OCI-LY1 (cell line): Measurements from ENCODE around the gene SLC4A1.
"Not testable (repeated sequence)": the region's sequence is repeated elsewhere in the genome, so short reads cannot be mapped to it uniquely, and the experiment has no call there.

Experiments used
- H2AFZ ChIP-seq: fragments of 200-600 bp; sonication (generic), shearing (Covaris generic); 2 replicates; pipeline ENCODE4 v1.6.0; 2014; ENCODE audit warnings: antibody characterized with exemption, mild to moderate bottlenecking, low read length
- H3F3A ChIP-seq: fragments of 200-600 bp; sonication (generic), shearing (Covaris generic); 2 replicates; pipeline ENCODE4 v1.6.0; 2014; ENCODE audit warnings: mild to moderate bottlenecking, antibody characterized with exemption, low read length, moderate library complexity; ENCODE audit not compliant: insufficient read depth
- H3K27ac ChIP-seq: fragments of 200-600 bp; sonication (generic); 2 replicates; pipeline ENCODE4 v1.5.1; 2014; ENCODE audit warnings: low read length, mixed run types, mild to moderate bottlenecking, low read depth; ENCODE audit not compliant: poor library complexity, severe bottlenecking
- H3K27me3 ChIP-seq: fragments of 200-600 bp; sonication (generic); 2 replicates; pipeline ENCODE4 v1.6.0; 2014; ENCODE audit warnings: antibody characterized with exemption, mild to moderate bottlenecking, low read length, moderate library complexity; ENCODE audit not compliant: insufficient read depth
- H3K36me3 ChIP-seq: fragments of 200-600 bp; sonication (generic); 2 replicates; pipeline ENCODE4 v1.6.1; 2014; ENCODE audit warnings: mild to moderate bottlenecking, antibody characterized with exemption, low read length, moderate library complexity, mixed read lengths; ENCODE audit not compliant: insufficient read depth
- H3K4me1 ChIP-seq: fragments of 200-600 bp; sonication (generic); 2 replicates; pipeline ENCODE4 v1.5.1; 2014; ENCODE audit warnings: mild to moderate bottlenecking, low read length, moderate library complexity; ENCODE audit not compliant: insufficient read depth, severe bottlenecking
- H3K4me2 ChIP-seq: fragments of 200-600 bp; sonication (generic), shearing (Covaris generic); 2 replicates; pipeline ENCODE4 v1.6.1; 2014; ENCODE audit warnings: low read length
- H3K4me3 ChIP-seq: fragments of 200-600 bp; sonication (generic); 2 replicates; pipeline ENCODE4 v1.5.1; 2014; ENCODE audit warnings: low read length, low read depth, mild to moderate bottlenecking, mixed read lengths; ENCODE audit not compliant: poor library complexity, severe bottlenecking
- H3K79me2 ChIP-seq: fragments of 200-600 bp; shearing (Covaris generic); 2 replicates; pipeline ENCODE4 v1.6.1; 2016; ENCODE audit warnings: mixed run types, low read length, mixed read lengths; ENCODE audit not compliant: insufficient read depth
- H3K9ac ChIP-seq: fragments of 200-600 bp; sonication (generic), shearing (Covaris generic); 2 replicates; pipeline ENCODE4 v1.6.1; 2014; ENCODE audit warnings: mild to moderate bottlenecking, low read length, mixed read lengths
- H3K9me2 ChIP-seq: fragments of 200-600 bp; sonication (generic), shearing (Covaris generic); 2 replicates; pipeline ENCODE4 v1.6.1; 2014; ENCODE audit warnings: low read depth, mild to moderate bottlenecking, low read length, mixed read lengths
- H3K9me3 ChIP-seq: fragments of 200-600 bp; shearing (Covaris generic); 2 replicates; pipeline ENCODE4 v1.6.1; 2014; ENCODE audit warnings: low read length, mixed read lengths
- H4K20me1 ChIP-seq: fragments of 200-600 bp; sonication (generic), shearing (Covaris generic); 2 replicates; pipeline ENCODE4 v1.6.0; 2016; ENCODE audit warnings: mild to moderate bottlenecking, low read length; ENCODE audit not compliant: insufficient read depth
- EZH2 ChIP-seq: fragments of 200-600 bp; sonication (generic), shearing (Covaris generic); IDR thresholded peaks from 2 replicates; pipeline ENCODE4 v1.8.0; 2017; ENCODE audit warnings: borderline replicate concordance, mixed run types, mild to moderate bottlenecking, antibody characterized with exemption, low read length, moderate library complexity, mixed read lengths
- TF ChIP-seq, protein P1 (sequence below): fragments of 200-600 bp; sonication (generic), shearing (Covaris generic); IDR thresholded peaks from 2 replicates; pipeline ENCODE4 v1.5.1; 2017; ENCODE audit warnings: mild to moderate bottlenecking, antibody characterized with exemption, low read length, moderate library complexity, mixed read lengths

Gene SLC4A1

DNA sequence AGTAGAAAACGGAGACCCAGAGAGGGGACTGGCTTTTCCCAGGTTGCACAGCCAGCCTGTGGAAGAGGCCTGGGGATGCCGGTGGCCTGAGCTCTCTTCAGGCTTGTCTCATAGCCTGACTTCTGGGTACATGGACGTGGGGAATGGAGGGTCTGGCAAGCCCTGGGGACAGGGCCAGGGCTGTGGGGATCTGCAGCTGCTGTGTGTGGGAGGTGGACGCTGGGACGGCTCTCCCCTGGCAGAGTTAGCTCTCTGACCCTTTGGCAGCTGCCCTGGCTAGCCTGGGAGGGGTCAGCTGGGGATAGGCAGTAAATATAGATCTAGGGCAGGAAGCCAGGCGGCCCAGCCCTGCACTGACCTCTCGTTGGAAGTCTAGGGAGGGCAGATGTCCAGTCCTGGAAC, 20.5 kb downstream of the SLC4A1 start:
- no peak for TF ChIP-seq EZH2
- TF ChIP-seq, protein P1, sequence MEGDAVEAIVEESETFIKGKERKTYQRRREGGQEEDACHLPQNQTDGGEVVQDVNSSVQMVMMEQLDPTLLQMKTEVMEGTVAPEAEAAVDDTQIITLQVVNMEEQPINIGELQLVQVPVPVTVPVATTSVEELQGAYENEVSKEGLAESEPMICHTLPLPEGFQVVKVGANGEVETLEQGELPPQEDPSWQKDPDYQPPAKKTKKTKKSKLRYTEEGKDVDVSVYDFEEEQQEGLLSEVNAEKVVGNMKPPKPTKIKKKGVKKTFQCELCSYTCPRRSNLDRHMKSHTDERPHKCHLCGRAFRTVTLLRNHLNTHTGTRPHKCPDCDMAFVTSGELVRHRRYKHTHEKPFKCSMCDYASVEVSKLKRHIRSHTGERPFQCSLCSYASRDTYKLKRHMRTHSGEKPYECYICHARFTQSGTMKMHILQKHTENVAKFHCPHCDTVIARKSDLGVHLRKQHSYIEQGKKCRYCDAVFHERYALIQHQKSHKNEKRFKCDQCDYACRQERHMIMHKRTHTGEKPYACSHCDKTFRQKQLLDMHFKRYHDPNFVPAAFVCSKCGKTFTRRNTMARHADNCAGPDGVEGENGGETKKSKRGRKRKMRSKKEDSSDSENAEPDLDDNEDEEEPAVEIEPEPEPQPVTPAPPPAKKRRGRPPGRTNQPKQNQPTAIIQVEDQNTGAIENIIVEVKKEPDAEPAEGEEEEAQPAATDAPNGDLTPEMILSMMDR: no peak
- H3K4me3 ChIP-seq: no peak overlapping the region
- no peaks in the 10 kb centered on the region for H3K4me1 ChIP-seq
- H4K20me1 ChIP-seq: no peaks in the 10 kb centered on the region
- H3K9ac ChIP-seq: no peak overlapping the region
- no peaks in the 10 kb centered on the region for H3K9me2 ChIP-seq
- no peaks in the 10 kb centered on the region; the same call in 1 of the 2 replicates for H3K27me3 ChIP-seq
- no peaks in the 10 kb centered on the region for H3K36me3 ChIP-seq
- H3K9me3 ChIP-seq: no peaks in the 10 kb centered on the region
- H3F3A ChIP-seq: no peaks in the 10 kb centered on the region
- H3K79me2 ChIP-seq: no peaks in the 10 kb centered on the region
- H3K4me2 ChIP-seq: no peak overlapping the region
- H3K27ac ChIP-seq: no peak overlapping the region
- H2AFZ ChIP-seq: no peak overlapping the region

DNA sequence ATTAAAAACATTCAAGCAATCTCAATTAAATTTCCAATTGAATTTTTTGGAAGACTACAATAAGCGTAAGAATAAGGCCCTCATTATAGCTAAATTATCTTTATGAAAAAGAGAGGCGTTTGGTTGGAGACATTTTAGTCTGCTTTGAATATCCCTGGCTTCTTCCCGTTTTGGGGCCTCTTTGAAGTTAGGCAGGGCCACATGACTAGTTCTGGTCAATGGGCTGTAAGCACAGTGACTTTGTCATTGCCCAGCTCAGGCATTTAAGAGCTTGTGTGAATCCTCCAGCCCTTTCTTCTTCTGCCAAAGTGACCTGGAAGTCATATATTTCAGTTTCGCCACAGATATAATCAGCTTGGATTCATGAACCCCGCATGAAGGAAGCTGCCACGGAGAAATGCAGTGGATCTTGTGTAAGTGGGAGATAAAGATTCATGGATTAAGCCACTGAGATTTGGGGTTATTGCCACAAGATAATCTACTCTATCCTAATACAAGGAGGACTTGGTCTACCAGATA, 26.8 kb downstream of the SLC4A1 start:
- TF ChIP-seq, protein P1: no peak
- TF ChIP-seq EZH2: no peak
- no peaks in the 10 kb centered on the region for H3K4me1 ChIP-seq
- H3K4me2 ChIP-seq: no peak overlapping the region
- H3K79me2 ChIP-seq: no peaks in the 10 kb centered on the region
- no peaks in the 10 kb centered on the region for H4K20me1 ChIP-seq
- H3K9ac ChIP-seq: no peak overlapping the region
- H3F3A ChIP-seq: no peaks in the 10 kb centered on the region
- H3K27ac ChIP-seq: no peak overlapping the region
- H3K36me3 ChIP-seq: no peaks in the 10 kb centered on the region
- H3K4me3 ChIP-seq: no peak overlapping the region
- H3K9me2 ChIP-seq: no peaks in the 10 kb centered on the region
- peaks cover 8% of the 10 kb centered on the region; the same call in 1 of the 2 replicates for H3K27me3 ChIP-seq
- H3K9me3 ChIP-seq: no peaks in the 10 kb centered on the region
- no peak overlapping the region for H2AFZ ChIP-seq

DNA sequence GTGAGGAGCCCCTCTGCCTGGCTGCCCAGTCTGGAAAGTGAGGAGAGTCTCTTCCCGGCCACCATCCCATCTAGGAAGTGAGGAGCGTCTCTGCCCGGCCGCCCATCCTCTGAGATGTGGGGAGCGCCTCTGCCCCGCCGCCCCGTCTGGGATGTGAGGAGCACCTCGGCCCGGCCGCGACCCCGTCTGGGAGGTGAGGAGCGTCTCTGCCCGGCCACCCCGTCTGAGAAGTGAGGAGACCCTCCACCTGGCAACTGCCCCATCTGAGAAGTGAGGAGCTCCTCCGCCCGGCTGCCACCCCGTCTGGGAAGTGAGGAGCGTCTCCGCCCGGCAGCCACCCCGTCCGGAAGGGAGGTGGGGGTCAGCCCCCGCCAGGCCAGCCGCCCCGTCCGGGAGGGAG, 30.0 kb downstream of the SLC4A1 start:
- not testable (repeated sequence) for H3K9ac ChIP-seq, H3K4me3 ChIP-seq, H3K27ac ChIP-seq, H3K4me2 ChIP-seq, H3K79me2 ChIP-seq, H3K9me2 ChIP-seq, H3K27me3 ChIP-seq, H3K4me1 ChIP-seq, H3K9me3 ChIP-seq, H3F3A ChIP-seq, H3K36me3 ChIP-seq, H4K20me1 ChIP-seq, H2AFZ ChIP-seq

DNA sequence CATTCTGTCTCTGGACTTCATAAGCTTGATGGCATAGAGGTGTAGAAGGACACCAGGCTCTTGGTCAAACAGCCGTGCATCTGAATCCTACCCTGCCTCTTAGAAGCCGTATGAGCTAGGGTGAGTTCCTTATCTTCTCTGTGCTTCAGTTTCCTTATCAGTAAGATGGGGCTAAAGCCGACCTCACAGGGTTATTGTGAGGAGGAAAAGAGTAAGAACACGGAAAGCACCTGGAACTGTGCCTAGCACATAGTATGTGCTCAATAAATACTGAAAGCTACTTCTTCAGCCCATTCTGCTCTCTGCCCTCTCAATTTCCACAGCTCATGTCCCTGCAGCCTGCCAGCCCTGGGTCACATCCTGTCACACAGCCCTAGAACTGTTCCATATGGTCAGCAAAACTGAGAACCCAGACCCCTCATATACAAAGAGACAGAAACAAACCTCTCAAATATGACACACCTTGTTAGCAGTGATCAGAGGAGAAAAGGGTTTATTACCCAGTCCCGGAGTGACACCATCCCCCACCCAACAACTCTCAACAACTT, 31.4 kb downstream of the SLC4A1 start:
- H3K27ac ChIP-seq: no peak overlapping the region
- no peaks in the 10 kb centered on the region for H3K9me2 ChIP-seq
- H3K9me3 ChIP-seq: no peaks in the 10 kb centered on the region
- H2AFZ ChIP-seq: no peak overlapping the region
- H3K4me3 ChIP-seq: no peak overlapping the region
- no peaks in the 10 kb centered on the region for H4K20me1 ChIP-seq
- H3K4me2 ChIP-seq: no peak overlapping the region
- H3K79me2 ChIP-seq: no peaks in the 10 kb centered on the region
- H3F3A ChIP-seq: no peaks in the 10 kb centered on the region
- no peaks in the 10 kb centered on the region for H3K4me1 ChIP-seq
- H3K36me3 ChIP-seq: no peaks in the 10 kb centered on the region
- H3K9ac ChIP-seq: no peak overlapping the region
- no peak for TF ChIP-seq EZH2
- TF ChIP-seq, protein P1: no peak
- H3K27me3 ChIP-seq: peaks cover 8% of the 10 kb centered on the region; the same call in 1 of the 2 replicates
